GM10248 (cell line): ENCODE data around the gene PLXNA2.

Experiments
- CTCF ChIA-PET: fragments of 300-600 bp; sonication (Branson Sonifier 250); formaldehyde crosslinking; extraction: SDS; loops from one replicate; lab custom pipeline; 2021; ENCODE audit warnings: antibody characterized with exemption; lab: Yijun Ruan, JAX
- POLR2A ChIA-PET: fragments of 350-650 bp; sonication (Branson Sonifier 250); formaldehyde crosslinking; extraction: SDS; loops from one replicate; lab custom pipeline; 2020; ENCODE audit warnings: antibody characterized with exemption; lab: Yijun Ruan, JAX
- DNase-seq: peaks from one replicate; pipeline ENCODE4 v3.0.0; 2012; ENCODE audit errors: extremely low spot score
- CTCF ChIP-seq: IDR thresholded peaks from 2 replicates; pipeline ENCODE4 v1.5.1; 2012; ENCODE audit warnings: mild to moderate bottlenecking, low read depth; ENCODE audit errors: extremely low read depth, missing control alignments, control extremely low read depth

Gene PLXNA2

GRCh38 chr1:208174200-208174599, 70.0 kb downstream of the PLXNA2 start:
- no peak for DNase-seq
- ChIA-PET POLR2A (no interaction called here), CTCF (interaction anchor here (1.0 kb wide), 2 partner anchors 13 to 42 kb away, joined by 3 to 4 read pairs; no protein-coding TSS in a partner anchor)
- no peak for TF ChIP-seq CTCF

- TF ChIP-seq CTCF: no peak
- POLR2A ChIA-PET: no interaction called here
- DNase-seq: no peak
- CTCF ChIA-PET: interaction anchor here (1.0 to 2.6 kb wide), 3 partner anchors 11 to 42 kb away, joined by 3 to 10 read pairs (median 4); no protein-coding TSS in a partner anchor
These were observed 70.4 kb downstream of the PLXNA2 start for GRCh38 chr1:208173749-208174148.

GRCh38 chr1:208172423-208173145, 71.6 kb downstream of the PLXNA2 start:
- ChIA-PET POLR2A (no interaction called here), CTCF (interaction anchor here (1.2 to 2.6 kb wide), 4 partner anchors 10 to 151 kb away, joined by 3 to 10 read pairs (median 4); no protein-coding TSS in a partner anchor)
- no peak for TF ChIP-seq CTCF
- no peak for DNase-seq

- ChIA-PET CTCF (interaction anchor here (1.2 to 2.6 kb wide), 3 partner anchors 9 to 150 kb away, joined by 3 to 10 read pairs (median 5); no protein-coding TSS in a partner anchor), POLR2A (no interaction called here)
- no peak for TF ChIP-seq CTCF
- DNase-seq: no peak
These were observed 72.4 kb downstream of the PLXNA2 start for GRCh38 chr1:208171616-208172422.

- ChIA-PET POLR2A (no interaction called here), CTCF (no interaction called here)
- no peak for DNase-seq
- TF ChIP-seq CTCF: no peak
These were observed 73.9 kb downstream of the PLXNA2 start for GRCh38 chr1:208170252-208170651.

- CTCF ChIA-PET: interaction anchor here (1.2 kb wide), 2 partner anchors 9 to 17 kb away, joined by 3 to 4 read pairs; no protein-coding TSS in a partner anchor
- POLR2A ChIA-PET: no interaction called here
- no peak for TF ChIP-seq CTCF
- no peak for DNase-seq
These were observed 74.9 kb downstream of the PLXNA2 start for GRCh38 chr1:208169081-208169879.
